ENCODE measurements around the gene RHEX. TPM values are rescaled to one million over a fixed set of nuclear protein-coding genes. Genes with fewer than 3 reads are reported as not detected.

The RHEX gene
- total and polyA plus RNA-seq, 2 of the 13 experiments (the other 11 are each of a cell fraction or from before 2014, with no cell fraction given), result 1.4 to 2.7 TPM

GRCh38 chr1:206117151-206117948, 64.4 kb downstream of the RHEX start, which contains the start of gene AVPR1B:
Gene AVPR1B (minus strand): TSS chr1:206117388. CDS start chr1:206116890, 498 bp downstream.
- no peaks in the 10 kb centered on the region for H4K20me1 ChIP-seq (ENCODE audit: insufficient read depth, low read length)
- POLR2A ChIA-PET, result no interaction called here
- H3K36me3 ChIP-seq (replicated peaks in 1 of 2; ENCODE audit: control insufficient read depth in 1 of 2, insufficient read depth in 2 of 2, low read length in 2 of 2), result no peaks in the 10 kb centered on the region
- DNase-seq (ENCODE audit: low spot score) (no peak), FAIRE-seq (no peak), ATAC-seq (peak; percentile 64)
- peaks cover 0 to 4% of the 10 kb centered on the region in 2 experiments; a peak in 2 of 5 replicates for H3K27me3 ChIP-seq (ENCODE audit: control insufficient read depth in 1 of 2, insufficient read depth in 2 of 2, low read length in 2 of 2)
- H3K4me2 ChIP-seq (ENCODE audit: low read depth, low read length), result peak within 1 kb of the TSS; percentile 68
- H3K9me3 ChIP-seq (ENCODE audit: low read length), result peaks cover 18% of the 10 kb centered on the region
- CTCF ChIA-PET (ENCODE audit: low intra/inter-chr PET ratio, low total read pairs), result no interaction called here
- H3K9ac ChIP-seq (ENCODE audit: insufficient read depth, low read depth, low read length), result no peak within 1 kb of the TSS
- intact Hi-C loops (cut with micrococcal nuclease; ENCODE audit: unreplicated experiment) (no loop called here), in situ Hi-C loops (cut with HindIII; ENCODE audit: extremely low pct_ligation_motif_present, low pct_unique_long_range_greater_than_20kb) (no loop called here)
- peak within 1 kb of the TSS; percentile 33 to 56 (median 40); a peak in 5 of 6 replicates for H3K4me3 ChIP-seq (replicated peaks in 1 of 3; ENCODE audit: insufficient read depth in 1 of 3, low read depth in 2 of 3, low read length in 3 of 3)
- TF ChIP-seq TCF7L2 (IDR thresholded peaks at IDR 0.05; ENCODE audit: low read depth, low read length), result no peak
- peak; percentile 55 for TF ChIP-seq ZNF800 (CRISPR knock-in tag; IDR thresholded peaks at IDR 0.05)
- TF ChIP-seq ZFP91 (CRISPR knock-in tag; IDR thresholded peaks at IDR 0.05; ENCODE audit: borderline replicate concordance), result peak; percentile 46; the same call in 1 of the 2 replicates
- peak; percentile 64; the same call in 1 of the 2 replicates for TF ChIP-seq UBTF (CRISPR knock-in tag; IDR thresholded peaks at IDR 0.05)
- TF ChIP-seq HNRNPLL (IDR thresholded peaks at IDR 0.05; ENCODE audit: low read depth, low read length, poor library complexity, severe bottlenecking), result peak; percentile 17
- TF ChIP-seq ZNF263 (CRISPR knock-in tag; IDR thresholded peaks at IDR 0.05), result peak; percentile 86
- peak; percentile 60 for TF ChIP-seq CTCF (CRISPR knock-in tag; IDR thresholded peaks at IDR 0.05)
- no peak for TF ChIP-seq ZBTB2 (CRISPR knock-in tag; IDR thresholded peaks at IDR 0.05; ENCODE audit: low read depth)
- TF ChIP-seq PATZ1 (CRISPR knock-in tag; IDR thresholded peaks at IDR 0.05), result 0 out of 2 replicates have a peak, but pooled peaks have one; percentile 17
- H3K79me2 ChIP-seq (ENCODE audit: insufficient read depth, low read length), result no peaks in the 10 kb centered on the region
- BruUV-seq (replicated peaks), result no TSS peak
- WGBS (ENCODE audit: low lambda C conversion rate), result 48% methylated on average over 41 of the region's 55 CpGs
- no peak within 1 kb of the TSS for H3K27ac ChIP-seq (ENCODE audit: extremely low read length, insufficient read depth, low read length)
- H3K4me1 ChIP-seq (ENCODE audit: insufficient read depth, low read length), result peaks cover 48% of the 10 kb centered on the region
- no peak within 1 kb of the TSS for H2AFZ ChIP-seq (ENCODE audit: low read length)

Data from HepG2 (cell line).